ENCODE results near the gene E4F1.

Gene E4F1

GRCh38 chr16:2190659-2191445 is 32.5 kb upstream of the E4F1 start:
- no peak for ATAC-seq
- TF ChIP-seq SNAI2 (CRISPR knock-in tag; IDR thresholded peaks at IDR 0.05) = no peak
- no peak for TF ChIP-seq ESRRG (CRISPR knock-in tag; IDR thresholded peaks at IDR 0.05)
- TF ChIP-seq, protein P1, sequence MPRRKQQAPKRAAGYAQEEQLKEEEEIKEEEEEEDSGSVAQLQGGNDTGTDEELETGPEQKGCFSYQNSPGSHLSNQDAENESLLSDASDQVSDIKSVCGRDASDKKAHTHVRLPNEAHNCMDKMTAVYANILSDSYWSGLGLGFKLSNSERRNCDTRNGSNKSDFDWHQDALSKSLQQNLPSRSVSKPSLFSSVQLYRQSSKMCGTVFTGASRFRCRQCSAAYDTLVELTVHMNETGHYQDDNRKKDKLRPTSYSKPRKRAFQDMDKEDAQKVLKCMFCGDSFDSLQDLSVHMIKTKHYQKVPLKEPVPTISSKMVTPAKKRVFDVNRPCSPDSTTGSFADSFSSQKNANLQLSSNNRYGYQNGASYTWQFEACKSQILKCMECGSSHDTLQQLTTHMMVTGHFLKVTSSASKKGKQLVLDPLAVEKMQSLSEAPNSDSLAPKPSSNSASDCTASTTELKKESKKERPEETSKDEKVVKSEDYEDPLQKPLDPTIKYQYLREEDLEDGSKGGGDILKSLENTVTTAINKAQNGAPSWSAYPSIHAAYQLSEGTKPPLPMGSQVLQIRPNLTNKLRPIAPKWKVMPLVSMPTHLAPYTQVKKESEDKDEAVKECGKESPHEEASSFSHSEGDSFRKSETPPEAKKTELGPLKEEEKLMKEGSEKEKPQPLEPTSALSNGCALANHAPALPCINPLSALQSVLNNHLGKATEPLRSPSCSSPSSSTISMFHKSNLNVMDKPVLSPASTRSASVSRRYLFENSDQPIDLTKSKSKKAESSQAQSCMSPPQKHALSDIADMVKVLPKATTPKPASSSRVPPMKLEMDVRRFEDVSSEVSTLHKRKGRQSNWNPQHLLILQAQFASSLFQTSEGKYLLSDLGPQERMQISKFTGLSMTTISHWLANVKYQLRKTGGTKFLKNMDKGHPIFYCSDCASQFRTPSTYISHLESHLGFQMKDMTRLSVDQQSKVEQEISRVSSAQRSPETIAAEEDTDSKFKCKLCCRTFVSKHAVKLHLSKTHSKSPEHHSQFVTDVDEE (CRISPR knock-in tag; IDR thresholded peaks at IDR 0.05) = no peak
- TF ChIP-seq CSDC2 (CRISPR knock-in tag; IDR thresholded peaks at IDR 0.05) = no peak
- TF ChIP-seq PPARA (CRISPR knock-in tag; IDR thresholded peaks at IDR 0.05; ENCODE audit: borderline replicate concordance) = no peak
- TF ChIP-seq ZFP3 (CRISPR knock-in tag; IDR thresholded peaks at IDR 0.05) = no peak
- no peak for TF ChIP-seq ARNTL (CRISPR knock-in tag; IDR thresholded peaks at IDR 0.05; ENCODE audit: borderline replicate concordance, low read depth)
- TF ChIP-seq OSR1 (CRISPR knock-in tag; IDR thresholded peaks at IDR 0.05) = no peak
- TF ChIP-seq CSRNP3 (CRISPR knock-in tag; IDR thresholded peaks at IDR 0.05) = no peak
- no peak for TF ChIP-seq POU6F1 (CRISPR knock-in tag; IDR thresholded peaks at IDR 0.05; ENCODE audit: borderline replicate concordance, low read depth)
- no peak for TF ChIP-seq BACH2 (CRISPR knock-in tag; IDR thresholded peaks at IDR 0.05; ENCODE audit: borderline replicate concordance)
- no peak for TF ChIP-seq ZNF70 (CRISPR knock-in tag; IDR thresholded peaks at IDR 0.05)
- no peak for TF ChIP-seq ZNF565 (CRISPR knock-in tag; conservative IDR thresholded peaks at IDR 0.05; ENCODE audit: low read depth)
- TF ChIP-seq TCF4 (CRISPR knock-in tag; IDR thresholded peaks at IDR 0.05; ENCODE audit: borderline replicate concordance) = no peak
- no peak for TF ChIP-seq CREB5 (CRISPR knock-in tag; IDR thresholded peaks at IDR 0.05; ENCODE audit: low read depth)

GRCh38 chr16:2191446-2191706 is 32.0 kb upstream of the E4F1 start:
- no peak for ATAC-seq

More at GRCh38 chr16:2191446-2191706, 32.0 kb upstream of the E4F1 start:
- TF ChIP-seq PATZ1 (CRISPR knock-in tag; IDR thresholded peaks at IDR 0.05; ENCODE audit: borderline replicate concordance) (no peak), GLIS3 (CRISPR knock-in tag; IDR thresholded peaks at IDR 0.05) (no peak), CREB5 (CRISPR knock-in tag; IDR thresholded peaks at IDR 0.05; ENCODE audit: low read depth) (no peak), PPARA (CRISPR knock-in tag; IDR thresholded peaks at IDR 0.05; ENCODE audit: borderline replicate concordance) (no peak), RARB (CRISPR knock-in tag; IDR thresholded peaks at IDR 0.05) (no peak), ZFP3 (CRISPR knock-in tag; IDR thresholded peaks at IDR 0.05) (no peak), ESRRG (CRISPR knock-in tag; IDR thresholded peaks at IDR 0.05) (no peak)
- TF ChIP-seq, protein P1 (CRISPR knock-in tag; IDR thresholded peaks at IDR 0.05) = no peak
